CD14-positive monocyte (primary cell): Measurements from ENCODE around the gene TACO1. TPM values are rescaled to one million over a fixed set of nuclear protein-coding genes. Genes with fewer than 3 reads are reported as not detected.
A peak's percentile ranks its signal among the peaks of the same experiment; 100 is the strongest.

Source experiments
- DNase-seq, 3 donors: peaks; one replicate each; pipeline ENCODE4 v3.0.0-alpha.2; 2011 to 2022
- H2AFZ ChIP-seq: 2 replicates; pipeline ENCODE4 v1.6.0; 2012; ENCODE audit warnings: mild to moderate bottlenecking, low read depth, low read length, inconsistent platforms; ENCODE audit not compliant: insufficient read depth, poor library complexity, severe bottlenecking
- H3K27ac ChIP-seq, 2 donors: 1 replicate in 1 of 2; 2 replicates in 1 of 2; pipeline ENCODE4 v1.5.1; 2012 to 2013; ENCODE audit warnings: low read length in 2 of 2, control low read depth in 1 of 2, inconsistent platforms in 1 of 2, low read depth in 1 of 2, mild to moderate bottlenecking in 1 of 2
- H3K27me3 ChIP-seq, 2 donors: one replicate each; pipeline versions ENCODE4 v1.6.0 to v1.6.1; 2011 to 2013; ENCODE audit warnings: low read length in 2 of 2; ENCODE audit not compliant: control insufficient read depth in 2 of 2, insufficient read depth in 2 of 2
- H3K36me3 ChIP-seq, 2 donors: replicated peaks in 1 of 2; 1 replicate in 1 of 2; 2 replicates in 1 of 2; pipeline versions ENCODE4 v1.5.1 to v1.6.1; 2012 to 2013; ENCODE audit warnings: low read length in 2 of 2, control low read depth in 1 of 2, inconsistent platforms in 1 of 2, mild to moderate bottlenecking in 1 of 2; ENCODE audit not compliant: insufficient read depth in 2 of 2, control insufficient read depth in 1 of 2
- H3K4me1 ChIP-seq, 2 donors: 1 replicate in 1 of 2; 2 replicates in 1 of 2; pipeline versions ENCODE4 v1.5.1 to v1.6.1; 2012 to 2013; ENCODE audit warnings: low read length in 2 of 2, control low read depth in 1 of 2, inconsistent platforms in 1 of 2, mild to moderate bottlenecking in 1 of 2, moderate library complexity in 1 of 2; ENCODE audit not compliant: insufficient read depth in 2 of 2, control insufficient read depth in 1 of 2
- H3K4me2 ChIP-seq: replicated peaks from 2 replicates; pipeline ENCODE3; 2012; ENCODE audit warnings: low read length, moderate library complexity, mild to moderate bottlenecking; ENCODE audit not compliant: poor library complexity, severe bottlenecking; ENCODE audit errors: extremely low read depth
- H3K4me3 ChIP-seq, 3 experiments: fragments of 200-600 bp in 1 of 3; sonication (generic) in 1 of 3; replicated peaks in 1 of 3; 1 replicate in 2 of 3; 2 replicates in 1 of 3; pipeline ENCODE4 v1.5.1; 2011 to 2013; ENCODE audit warnings: low read length in 3 of 3, mild to moderate bottlenecking in 3 of 3, control low read depth in 2 of 3, low read depth in 2 of 3, inconsistent platforms in 1 of 3, moderate library complexity in 1 of 3
- H3K79me2 ChIP-seq: 2 replicates; pipeline ENCODE4 v1.6.0; 2012; ENCODE audit warnings: mild to moderate bottlenecking, control low read depth, inconsistent platforms, low read length, moderate library complexity; ENCODE audit not compliant: insufficient read depth
- H3K9ac ChIP-seq: 2 replicates; pipeline ENCODE4 v1.6.0; 2017; ENCODE audit warnings: low read length, mild to moderate bottlenecking; ENCODE audit not compliant: insufficient read depth, poor library complexity, severe bottlenecking
- H3K9me3 ChIP-seq, 2 donors: replicated peaks in 1 of 2; 1 replicate in 1 of 2; 2 replicates in 1 of 2; pipeline versions ENCODE4 v1.5.1 to v1.6.1; 2012 to 2013; ENCODE audit warnings: low read length in 2 of 2, control low read depth in 1 of 2; ENCODE audit not compliant: control insufficient read depth in 1 of 2, insufficient read depth in 1 of 2
- H4K20me1 ChIP-seq: 2 replicates; pipeline ENCODE4 v1.6.0; 2012; ENCODE audit warnings: mild to moderate bottlenecking, low read length, control low read depth, moderate library complexity; ENCODE audit not compliant: insufficient read depth
- H3K27ac Mint-ChIP-seq, 7 donors: one replicate each; pipeline ENCODE4 v1.8.0; 2020; ENCODE audit warnings: mild to moderate bottlenecking in 7 of 7, mixed read lengths in 7 of 7, moderate library complexity in 6 of 7, inconsistent platforms in 2 of 7
- H3K27me3 Mint-ChIP-seq, 3 donors: one replicate each; pipeline ENCODE4 v1.8.0; 2021 to 2022; ENCODE audit warnings: low read depth in 3 of 3, mild to moderate bottlenecking in 3 of 3, mixed read lengths in 3 of 3, moderate library complexity in 3 of 3, inconsistent platforms in 1 of 3
- H3K36me3 Mint-ChIP-seq, 2 donors: one replicate each; pipeline ENCODE4 v1.8.0; 2020; ENCODE audit warnings: mixed read lengths in 2 of 2, inconsistent platforms in 1 of 2, mild to moderate bottlenecking in 1 of 2
- H3K4me1 Mint-ChIP-seq: one replicate; pipeline ENCODE4 v1.8.0; 2020; ENCODE audit warnings: mild to moderate bottlenecking, mixed read lengths
- H3K4me3 Mint-ChIP-seq, 2 donors: one replicate each; pipeline ENCODE4 v1.8.0; 2020; ENCODE audit warnings: mild to moderate bottlenecking in 2 of 2, mixed read lengths in 2 of 2, moderate library complexity in 1 of 2
- H3K9me3 Mint-ChIP-seq, 7 donors: one replicate each; pipeline ENCODE4 v1.8.0; 2020 to 2022; ENCODE audit warnings: mixed read lengths in 7 of 7, mild to moderate bottlenecking in 6 of 7, moderate library complexity in 6 of 7, inconsistent platforms in 2 of 7
- CTCF ChIP-seq: fragments of 200-600 bp; IDR thresholded peaks from one replicate; pipeline ENCODE4 v1.8.0; 2022; ENCODE audit warnings: antibody characterized with exemption, mild to moderate bottlenecking
- WGBS: methylation state at CpG from one replicate; pipeline ENCODE4 v1.1.5; 2013; ENCODE audit warnings: missing lambda C conversion rate; ENCODE audit not compliant: insufficient coverage; 5-methylcytosine and 5-hydroxymethylcytosine counted together
- intact Hi-C, 2 donors: fragments of 100-400 bp; cut with micrococcal nuclease; formaldehyde crosslinking; loops; one replicate each; pipeline versions ENCODE4 v1.15.0 to v1.15.1; 2023
- polyA plus RNA-seq, 3 donors: library from polyadenylated mRNA; depleted of rRNA in 1 of 3; unstranded in 2 of 3; stranded (reverse) in 1 of 3; fragments of 300-500 nt in 2 of 3; fragments of >200 nt in 1 of 3; fragmentation: Illumina TruSeq in 2 of 3; gene quantifications; 1 replicate in 2 of 3; 2 replicates in 1 of 3; pipeline ENCODE4 v1.2.3, GENCODE V29; 2012 to 2021

The TACO1 gene
- polyA plus RNA-seq, 3 donors: 4.1 to 12.5 (median 9.5) TPM

- DNase-seq: no peak
- TF ChIP-seq CTCF: no peak
- no peak overlapping the region for H3K27ac ChIP-seq
- H4K20me1 ChIP-seq: no peaks in the 10 kb centered on the region
- H3K4me2 ChIP-seq: no peak overlapping the region
- H3K36me3 ChIP-seq: peaks cover 14 to 28% of the 10 kb centered on the region in 2 donors
- Mint-ChIP-seq H3K4me1 (peaks cover 14% of the 10 kb centered on the region), H3K36me3 (peaks cover 22 to 36% of the 10 kb centered on the region in 2 donors), H3K9me3 (no peaks in the 10 kb centered on the region), H3K4me3 (no peak overlapping the region), H3K27ac (no peak overlapping the region), H3K27me3 (peaks cover 0 to 3% (median 0%) of the 10 kb centered on the region in 3 donors)
- peaks cover 6% of the 10 kb centered on the region for H3K79me2 ChIP-seq
- no peak overlapping the region for H3K9ac ChIP-seq
- H3K4me3 ChIP-seq: no peak overlapping the region
- peaks cover 14 to 17% of the 10 kb centered on the region in 2 donors for H3K4me1 ChIP-seq
- no peaks in the 10 kb centered on the region for H3K9me3 ChIP-seq
- whole genome bisulfite sequencing: 80% methylated on average over 2 of the region's 6 CpGs
- no peaks in the 10 kb centered on the region for H3K27me3 ChIP-seq
- intact Hi-C loops: no loop called here
- H2AFZ ChIP-seq: no peak overlapping the region
Observed at GRCh38 chr17:63596856-63597586, 3.7 kb upstream of the TACO1 start.

GRCh38 chr17:63598281-63598680 is 2.4 kb upstream of the TACO1 start:
- intact Hi-C loops: no loop called here
- no peak overlapping the region for H3K4me3 ChIP-seq
- H3K9me3 ChIP-seq: no peaks in the 10 kb centered on the region
- TF ChIP-seq CTCF: no peak
- peaks cover 14 to 18% of the 10 kb centered on the region in 2 donors for H3K4me1 ChIP-seq
- no peak for DNase-seq
- H3K27me3 Mint-ChIP-seq: peaks cover 0 to 3% (median 0%) of the 10 kb centered on the region in 3 donors
- H3K27ac Mint-ChIP-seq: peak overlapping the region in 1 of 7 donors; percentile 36
- peaks cover 14% of the 10 kb centered on the region for H3K4me1 Mint-ChIP-seq
- no peaks in the 10 kb centered on the region for H3K9me3 Mint-ChIP-seq
- H3K36me3 ChIP-seq: peaks cover 7 to 19% of the 10 kb centered on the region in 2 donors
- no peak overlapping the region for H3K9ac ChIP-seq
- H3K4me2 ChIP-seq: no peak overlapping the region
- peaks cover 11 to 29% of the 10 kb centered on the region in 2 donors for H3K36me3 Mint-ChIP-seq
- no peak overlapping the region for H3K4me3 Mint-ChIP-seq
- peaks cover 8% of the 10 kb centered on the region for H3K79me2 ChIP-seq
- H4K20me1 ChIP-seq: no peaks in the 10 kb centered on the region
- H2AFZ ChIP-seq: no peak overlapping the region
- H3K27me3 ChIP-seq: no peaks in the 10 kb centered on the region
- no CpG with 5 or more reads among the region's 2 CpGs for WGBS
- H3K27ac ChIP-seq: no peak overlapping the region
